HG02759 (cell line): ENCODE results near the gene S1PR3.

ENCODE experiments used
- ATAC-seq: cut with Tn5 transposase; IDR thresholded peaks from one replicate; pipeline ENCODE4 v1.9.1; 2021; ENCODE audit warnings: mild to moderate bottlenecking, moderate library complexity; ENCODE audit not compliant: unreplicated experiment

The S1PR3 gene

GRCh38 chr9:88968799-88969198 is 22.5 kb upstream of the S1PR3 start:
- ATAC-seq: no peak

DNA sequence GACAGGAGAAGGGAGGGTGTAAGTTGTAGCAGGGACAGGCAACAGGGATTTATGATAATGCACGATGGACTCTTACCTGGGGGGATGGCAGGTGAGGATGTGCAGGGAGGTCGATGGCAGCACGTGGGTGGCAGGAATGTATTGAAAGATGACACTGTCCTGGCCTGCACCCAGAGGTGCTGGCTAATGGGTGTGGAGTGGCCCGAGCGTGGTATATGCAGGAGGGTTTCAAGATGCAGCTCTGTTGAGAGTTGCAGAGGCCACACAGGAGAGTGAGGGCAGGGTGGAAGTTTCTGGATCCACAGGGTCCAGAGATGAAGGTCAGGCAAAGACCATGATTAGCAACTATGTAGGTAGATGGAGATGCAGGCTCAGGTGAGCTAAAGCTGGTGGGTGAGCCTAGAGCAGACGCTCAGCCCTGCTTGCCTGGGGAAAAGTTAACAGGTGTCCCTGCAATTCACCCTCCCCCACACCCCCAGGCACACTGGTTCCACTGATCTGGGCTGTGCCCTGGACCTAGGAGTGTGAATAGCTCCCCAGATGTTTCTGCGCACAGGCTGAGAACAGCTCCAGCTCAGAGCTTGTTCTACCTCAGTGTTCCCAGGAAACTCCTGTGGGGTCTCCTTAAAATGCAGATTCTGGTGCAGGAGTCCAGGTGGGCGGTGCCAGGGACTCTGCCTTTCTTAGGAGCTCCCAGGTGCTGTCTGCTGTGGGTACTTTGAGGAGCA is 21.5 kb upstream of the S1PR3 start:
- ATAC-seq: no peak

GRCh38 chr9:88971131-88971960 is 19.9 kb upstream of the S1PR3 start:
- ATAC-seq: no peak

GRCh38 chr9:88972401-88972800 is 18.9 kb upstream of the S1PR3 start:
- ATAC-seq: no peak

GRCh38 chr9:88973281-88974045 is 17.8 kb upstream of the S1PR3 start:
- ATAC-seq: no peak

- ATAC-seq: no peak
Observed at GRCh38 chr9:88974641-88975040, 16.6 kb upstream of the S1PR3 start.

DNA sequence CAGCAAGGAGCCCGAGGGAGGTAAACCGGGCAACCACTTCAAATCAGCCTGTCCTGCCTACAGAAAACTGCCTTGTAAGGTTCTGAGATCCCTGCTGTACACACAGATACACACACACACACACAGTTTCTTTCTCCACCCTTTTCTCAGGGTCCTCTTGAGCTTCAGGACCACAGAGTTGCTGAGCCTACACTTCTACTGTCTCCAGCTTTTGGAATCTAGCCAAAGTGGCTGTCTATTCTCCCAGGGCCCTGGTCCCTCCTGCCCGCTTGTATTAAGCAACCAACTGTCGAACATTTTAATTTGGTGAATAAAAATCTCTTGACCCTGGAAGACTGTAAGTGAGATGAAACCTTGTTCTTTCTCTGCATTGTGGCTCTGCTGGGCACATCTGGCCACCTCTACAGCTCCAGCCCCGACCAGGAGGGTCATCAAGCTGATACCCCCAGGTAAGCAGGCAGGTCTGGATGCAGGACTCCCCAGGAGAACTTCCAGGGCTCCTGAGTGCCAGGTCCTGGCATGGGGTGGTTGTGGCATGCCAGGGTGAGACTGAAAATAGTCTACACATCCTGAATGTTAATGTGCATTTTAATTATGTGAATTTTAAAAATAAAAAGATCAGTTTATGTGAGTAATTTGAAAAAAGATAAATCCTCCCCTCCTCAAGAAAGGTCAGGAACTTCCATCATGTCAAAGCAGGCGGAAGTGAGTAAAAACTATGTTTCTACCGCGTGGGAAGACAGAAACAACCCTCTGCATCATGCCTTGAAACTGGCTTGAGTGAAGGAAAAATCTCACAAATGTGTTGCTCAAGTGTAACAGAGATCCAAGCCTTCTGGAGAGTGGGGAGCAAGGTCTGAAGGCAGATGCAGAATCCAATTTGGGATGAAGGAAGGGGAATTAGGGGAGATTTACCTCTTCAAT is 15.0 kb upstream of the S1PR3 start:
- no peak for ATAC-seq

- ATAC-seq: no peak
Observed at GRCh38 chr9:88976890-88977257, 14.4 kb upstream of the S1PR3 start.

DNA sequence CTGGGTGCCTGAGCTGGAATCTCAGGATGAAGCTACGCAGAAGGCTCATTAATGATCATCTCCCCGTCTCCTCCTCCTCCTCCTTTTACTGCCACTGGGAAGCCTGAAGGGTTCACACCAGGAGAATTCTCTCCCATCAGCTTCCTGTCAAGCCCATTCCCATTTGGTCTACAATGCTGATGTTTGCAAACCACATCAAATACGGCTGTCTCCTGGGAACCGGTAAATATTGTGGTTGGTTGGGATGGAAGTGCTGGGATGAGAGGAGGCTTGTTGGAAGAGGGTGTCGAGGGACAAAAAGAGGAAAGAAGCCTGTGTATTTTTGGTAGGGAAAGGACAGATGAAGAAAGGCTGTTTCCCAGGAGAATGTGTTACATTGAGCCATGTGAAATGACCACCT is 13.2 kb upstream of the S1PR3 start:
- ATAC-seq: no peak

- no peak for ATAC-seq
Observed at GRCh38 chr9:88979021-88979420, 12.2 kb upstream of the S1PR3 start.

GRCh38 chr9:88979791-88980190 is 11.5 kb upstream of the S1PR3 start:
- no peak for ATAC-seq

- ATAC-seq: no peak
Observed at GRCh38 chr9:88980740-88981203, 10.5 kb upstream of the S1PR3 start.

GRCh38 chr9:88983865-88984542 is 7.3 kb upstream of the S1PR3 start:
- no peak for ATAC-seq

GRCh38 chr9:88984543-88984883 is 6.8 kb upstream of the S1PR3 start:
- no peak for ATAC-seq

DNA sequence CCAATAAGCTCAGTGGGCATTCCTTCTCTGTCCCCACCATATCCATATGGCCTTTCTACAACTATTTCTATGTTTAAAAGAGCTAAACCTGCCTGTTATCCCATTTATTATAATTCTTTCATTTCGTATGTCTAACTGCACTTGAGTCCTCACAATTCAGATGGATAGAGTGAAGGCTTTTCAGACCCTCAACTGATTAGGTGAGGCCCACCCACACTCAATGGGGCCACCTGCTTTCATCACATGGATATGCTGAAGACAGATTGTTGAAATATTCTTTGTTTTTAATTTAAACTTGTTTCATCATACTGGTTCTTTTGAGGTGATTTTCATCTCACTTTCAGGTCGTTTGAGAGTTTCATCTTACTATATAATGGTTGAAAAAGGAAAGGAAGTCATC is 5.7 kb upstream of the S1PR3 start:
- no peak for ATAC-seq

DNA sequence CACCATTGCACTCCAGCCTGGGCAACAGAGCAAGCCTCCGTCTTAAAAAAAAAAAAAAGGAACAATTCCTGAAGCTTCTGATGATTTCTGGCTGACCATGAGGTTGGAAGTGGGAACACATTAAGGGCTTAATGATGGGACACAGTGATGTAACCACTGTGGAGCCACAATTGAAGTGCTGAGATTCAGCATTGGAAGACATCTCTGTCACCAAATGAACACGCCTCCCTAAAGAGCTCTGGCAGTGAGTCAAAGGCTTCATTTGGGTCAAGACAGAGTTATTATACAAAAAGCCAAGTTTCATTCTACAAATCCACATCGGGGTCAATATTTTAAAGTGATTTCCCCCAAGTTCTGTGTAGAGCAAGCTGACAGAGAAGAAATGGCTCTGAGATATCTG is 4.5 kb upstream of the S1PR3 start:
- no peak for ATAC-seq

DNA sequence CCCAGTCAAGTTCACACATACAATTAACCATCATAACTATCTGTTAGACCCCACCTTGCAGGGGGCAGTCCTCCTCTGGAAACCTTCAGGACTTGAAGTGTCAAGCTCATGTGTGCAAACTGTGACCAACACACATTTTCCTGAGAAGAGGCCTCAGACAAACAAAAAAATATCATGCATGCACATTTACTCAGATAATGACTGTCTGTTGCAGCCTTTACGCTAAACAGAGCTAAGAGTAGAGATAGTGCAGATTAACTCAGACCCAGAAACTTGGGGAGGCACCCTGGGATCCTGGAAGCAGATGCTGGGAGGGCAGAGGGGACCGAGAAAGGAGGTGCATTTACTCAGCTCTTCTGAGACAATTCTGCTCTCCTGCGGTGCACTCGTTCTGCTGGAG is 3.6 kb upstream of the S1PR3 start:
- no peak for ATAC-seq

- no peak for ATAC-seq
Observed at GRCh38 chr9:88988796-88989641, 2.2 kb upstream of the S1PR3 start.

- ATAC-seq: no peak
Observed at GRCh38 chr9:88990041-88990728, 1.1 kb upstream of the S1PR3 start.
